ENCODE data around the gene CFAP299.

The CFAP299 gene

DNA sequence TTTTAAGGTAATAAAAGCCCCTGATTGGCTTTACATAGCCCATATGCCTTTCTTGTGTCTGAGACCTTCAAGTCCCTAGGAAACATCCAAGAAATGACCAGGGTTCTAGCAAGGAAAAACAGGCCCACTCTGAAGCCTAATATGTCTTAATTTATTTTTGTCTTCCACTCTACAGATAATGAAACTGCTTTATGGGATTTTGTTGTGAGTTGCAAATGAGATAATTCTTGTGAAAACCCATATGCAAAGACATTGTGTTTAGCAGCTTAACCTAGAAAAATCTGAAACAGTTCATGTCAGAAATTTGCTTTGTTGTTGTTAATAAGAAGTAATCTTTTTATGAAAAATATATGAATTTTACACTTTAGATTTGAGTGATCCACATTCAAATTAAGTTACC, 504.3 kb downstream of the CFAP299 start:
- DNase-seq (ENCODE audit: low read depth), result no peak

DNA sequence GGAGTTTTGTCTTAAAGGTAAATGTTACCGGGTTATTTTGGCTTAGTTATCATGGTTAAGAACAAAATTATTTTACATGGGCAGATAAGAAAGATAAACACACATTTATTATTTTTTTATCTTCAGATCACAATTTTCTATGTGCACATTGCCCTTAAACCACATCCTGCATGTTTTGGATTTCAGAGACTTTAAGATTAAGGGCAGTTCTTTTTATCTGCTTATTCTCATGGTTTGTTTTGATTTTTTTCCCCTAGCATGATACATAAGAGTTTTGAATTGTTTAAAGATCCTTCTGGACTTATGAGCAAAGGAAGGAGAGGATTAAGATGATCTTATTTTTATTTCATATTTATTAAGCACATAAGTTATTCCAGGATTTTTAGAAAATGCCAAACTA, 504.9 kb downstream of the CFAP299 start:
- DNase-seq (ENCODE audit: low read depth), result no peak

DNA sequence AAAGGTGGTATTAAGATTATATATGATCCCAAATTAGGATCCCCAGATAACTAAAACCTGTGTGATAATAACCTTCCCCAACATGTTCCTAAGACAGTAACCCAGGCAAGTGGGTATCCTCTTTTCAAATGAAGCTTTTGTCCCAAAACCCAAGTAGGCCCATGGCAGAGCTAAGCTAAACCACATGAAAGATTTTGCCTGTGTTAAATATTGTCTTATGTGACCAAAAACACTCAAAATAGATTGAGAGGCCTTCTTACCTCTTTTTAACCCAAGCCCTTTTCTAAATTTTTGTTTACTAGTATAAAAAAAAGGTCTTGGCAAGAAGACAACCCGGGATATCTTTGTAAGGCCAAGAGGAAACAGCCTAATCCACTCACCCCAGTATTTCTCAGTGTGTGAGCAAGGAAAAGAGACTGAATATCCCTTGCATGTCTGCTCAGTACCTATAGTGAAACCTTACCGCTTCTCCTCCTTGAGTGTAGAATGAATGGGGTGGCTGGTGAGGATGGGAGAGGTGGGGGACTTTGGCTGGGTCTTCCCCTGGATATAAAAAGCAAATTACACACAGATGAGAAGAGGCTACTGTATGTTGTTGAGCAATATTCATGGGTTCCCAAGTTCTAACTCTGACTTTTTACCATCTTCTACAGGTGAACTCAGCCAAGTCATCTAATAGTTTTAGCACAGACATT, 506.2 kb downstream of the CFAP299 start:
- DNase-seq (ENCODE audit: low read depth), result no peak

DNA sequence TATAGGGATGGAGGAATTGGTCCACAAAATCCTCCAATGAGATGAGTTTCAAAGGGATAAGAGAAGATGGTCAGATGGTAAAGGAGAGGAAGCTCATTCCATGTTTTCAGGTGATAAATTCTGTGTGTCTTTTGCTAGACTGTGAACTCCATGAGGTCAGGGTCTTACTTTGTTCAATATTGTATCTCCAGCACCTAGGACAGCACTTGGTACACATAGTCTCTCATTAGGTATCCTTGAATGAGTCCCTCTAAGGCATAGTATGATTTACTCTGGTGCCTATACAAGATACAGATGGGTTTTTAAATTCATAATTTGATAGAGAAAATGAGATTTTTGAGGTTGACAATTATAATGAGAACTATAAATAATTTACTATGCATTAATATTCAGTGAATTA, 510.7 kb downstream of the CFAP299 start:
- no peak for DNase-seq (ENCODE audit: low read depth)

DNA sequence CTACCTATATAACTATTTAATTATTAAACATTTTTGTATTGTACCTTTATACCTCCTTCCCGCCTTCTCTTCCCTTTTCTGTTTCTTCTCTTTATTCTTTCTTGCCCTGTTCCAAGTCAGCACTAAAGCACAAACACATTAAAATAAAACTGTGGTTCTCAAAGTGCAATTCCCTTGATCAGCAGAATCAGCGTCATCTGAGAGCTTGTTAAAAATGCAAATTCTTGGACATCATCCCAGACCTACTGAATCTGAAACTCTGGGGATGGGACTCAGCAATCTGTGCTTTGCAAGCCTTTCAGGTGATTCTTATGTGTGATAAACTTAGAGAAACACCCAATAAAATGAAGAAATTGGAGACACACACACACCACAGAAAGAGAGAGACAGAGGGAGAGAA, 516.5 kb downstream of the CFAP299 start:
- no peak for DNase-seq (ENCODE audit: low read depth)

DNA sequence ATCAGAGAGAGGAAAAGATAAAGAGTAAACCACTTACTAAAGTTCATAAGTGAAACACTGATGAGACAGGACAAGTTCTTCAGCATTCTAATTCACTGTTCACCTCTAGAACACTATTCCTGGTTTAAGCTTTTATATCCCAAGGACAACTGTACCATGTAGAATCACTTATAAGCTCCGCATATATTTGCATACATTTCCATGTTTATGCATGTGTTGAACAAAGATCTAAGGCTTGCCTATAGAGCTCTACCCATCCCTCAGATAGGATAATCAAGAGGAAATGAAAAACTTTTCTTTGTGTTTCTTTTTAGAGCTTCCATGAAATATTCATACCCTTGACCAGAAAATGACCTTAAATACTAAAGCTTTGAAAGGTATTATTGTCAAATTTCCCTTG, 538.0 kb downstream of the CFAP299 start:
- no peak for DNase-seq (ENCODE audit: low read depth)

DNA sequence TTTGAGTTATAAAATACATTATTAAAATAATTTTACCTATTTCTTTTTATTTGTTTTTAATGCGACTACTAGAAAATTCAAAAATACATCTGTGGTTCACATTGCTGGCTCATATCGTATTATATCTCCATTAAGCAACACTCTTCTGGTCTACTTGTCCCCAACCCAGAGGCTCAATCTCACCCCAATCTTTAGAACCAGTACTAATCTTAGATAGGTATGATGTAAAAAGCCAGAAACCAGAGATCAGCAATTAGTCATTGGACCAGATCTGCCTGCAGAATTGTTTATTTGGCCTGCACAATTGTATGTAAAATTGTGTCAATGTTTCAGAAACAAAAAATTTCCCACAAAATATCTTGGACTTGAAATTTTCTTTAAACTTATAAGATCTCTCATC, 539.4 kb downstream of the CFAP299 start:
- DNase-seq (ENCODE audit: low read depth), result no peak

DNA sequence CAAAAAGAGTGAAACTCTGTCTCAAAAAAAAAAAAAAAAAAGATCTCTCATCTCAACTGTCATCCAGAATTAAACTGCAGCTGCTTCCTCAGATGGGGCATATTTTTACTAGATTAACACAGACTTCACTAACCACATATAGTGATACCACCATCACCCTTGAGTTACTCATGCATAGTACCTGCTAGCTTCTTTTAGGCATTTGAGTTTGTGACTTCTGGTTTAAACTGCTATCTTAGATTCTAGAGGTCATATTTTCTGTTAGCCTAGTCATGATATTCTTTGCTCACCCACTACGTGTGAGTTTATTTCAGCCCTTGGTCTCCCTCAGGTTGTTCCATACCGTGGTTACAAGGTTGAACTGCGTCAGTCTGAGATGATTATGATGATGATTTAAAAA, 540.1 kb downstream of the CFAP299 start:
- DNase-seq (ENCODE audit: low read depth), result no peak

DNA sequence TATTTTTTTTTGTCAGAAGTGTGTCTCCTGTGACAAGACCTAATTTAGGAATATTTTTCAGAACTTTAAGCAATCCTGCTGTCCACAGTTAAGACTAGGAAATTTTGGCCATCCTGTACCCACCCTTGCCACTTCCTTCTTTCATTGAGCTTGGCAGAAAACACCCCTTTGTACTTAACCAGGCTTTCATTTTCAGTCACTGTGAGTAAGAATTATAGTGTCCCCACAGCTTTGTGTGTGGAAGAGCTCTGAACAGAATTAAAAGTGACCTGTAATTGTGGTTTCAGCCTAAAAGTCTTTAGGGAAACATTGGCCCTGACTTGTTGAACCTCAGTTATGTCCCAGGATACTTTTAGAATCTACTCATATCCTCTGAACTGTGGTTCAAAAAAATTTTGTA, 541.3 kb downstream of the CFAP299 start:
- DNase-seq (ENCODE audit: low read depth), result no peak

DNA sequence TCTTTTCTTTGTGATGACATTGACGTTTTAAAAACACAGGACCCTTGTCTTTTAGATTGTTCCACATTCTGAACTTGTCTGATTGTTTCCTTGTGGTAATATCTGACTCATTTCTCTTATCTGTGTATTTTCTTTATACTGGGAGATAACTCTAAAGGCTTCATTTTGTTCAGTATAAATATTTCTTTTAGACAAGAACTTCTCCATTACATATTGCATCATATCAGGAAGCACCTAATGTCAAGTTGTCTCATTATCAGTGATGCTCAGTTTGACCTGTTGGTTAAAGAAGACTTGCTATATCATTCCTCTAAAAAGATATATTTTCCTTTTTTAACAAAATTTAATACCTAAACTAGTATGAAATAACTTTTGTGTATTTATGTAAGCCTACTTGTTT, 542.7 kb downstream of the CFAP299 start:
- DNase-seq (ENCODE audit: low read depth), result no peak

DNA sequence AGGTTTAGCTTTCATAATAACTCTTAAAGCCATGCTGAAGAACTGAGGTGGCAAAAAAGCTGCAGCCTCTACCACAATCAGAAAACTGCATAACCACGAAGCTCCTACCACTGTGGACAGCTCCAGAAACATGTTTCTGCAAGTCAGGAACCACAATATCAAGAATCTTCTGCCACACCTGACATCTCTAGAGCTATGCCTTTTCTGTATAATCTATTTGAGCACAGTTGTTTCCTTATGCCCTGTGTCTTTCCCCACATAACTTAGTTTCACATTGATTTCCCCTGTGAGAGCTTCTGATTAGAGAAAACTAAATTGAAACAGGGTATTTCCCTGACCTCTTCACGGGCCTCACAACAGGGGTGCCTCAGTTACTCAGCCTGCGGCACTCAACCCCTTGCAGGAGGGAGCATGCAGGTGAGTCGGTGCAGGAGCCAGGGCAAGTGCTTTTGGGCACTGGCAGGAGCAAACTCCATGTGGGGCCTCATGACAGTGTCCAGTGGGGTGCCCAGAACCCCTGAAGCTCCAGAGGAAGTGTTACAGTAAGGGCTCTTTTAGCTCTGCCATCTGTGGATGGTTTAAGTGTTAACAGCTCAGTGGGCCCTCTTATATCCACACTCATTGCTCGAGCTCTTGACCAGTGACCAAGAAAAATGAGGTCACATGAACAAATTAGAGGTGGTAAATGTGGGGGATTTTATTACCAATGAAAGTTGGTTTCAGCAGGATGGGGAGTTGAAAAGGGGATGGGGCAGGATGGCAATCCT, 562.2 kb downstream of the CFAP299 start:
- DNase-seq (ENCODE audit: low read depth), result no peak

DNA sequence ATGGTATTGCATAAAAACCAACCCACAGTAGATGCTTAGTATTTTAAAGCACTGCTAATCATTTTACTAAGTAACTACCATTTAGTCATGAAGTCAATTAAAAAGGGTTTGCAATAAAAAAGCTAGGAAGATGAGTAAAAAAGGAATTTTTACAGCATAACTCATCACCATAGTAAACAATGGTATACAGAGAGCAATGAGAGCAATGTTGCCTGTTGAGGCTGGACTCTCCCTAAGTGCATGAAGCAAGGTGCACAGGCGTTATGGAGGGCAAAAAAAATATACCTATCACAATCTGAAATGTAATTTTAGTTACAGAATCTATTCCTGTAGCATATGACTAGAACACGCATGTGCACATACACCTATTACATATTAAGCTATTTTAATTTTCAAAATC, 565.4 kb downstream of the CFAP299 start:
- no peak for DNase-seq (ENCODE audit: low read depth)

DNA sequence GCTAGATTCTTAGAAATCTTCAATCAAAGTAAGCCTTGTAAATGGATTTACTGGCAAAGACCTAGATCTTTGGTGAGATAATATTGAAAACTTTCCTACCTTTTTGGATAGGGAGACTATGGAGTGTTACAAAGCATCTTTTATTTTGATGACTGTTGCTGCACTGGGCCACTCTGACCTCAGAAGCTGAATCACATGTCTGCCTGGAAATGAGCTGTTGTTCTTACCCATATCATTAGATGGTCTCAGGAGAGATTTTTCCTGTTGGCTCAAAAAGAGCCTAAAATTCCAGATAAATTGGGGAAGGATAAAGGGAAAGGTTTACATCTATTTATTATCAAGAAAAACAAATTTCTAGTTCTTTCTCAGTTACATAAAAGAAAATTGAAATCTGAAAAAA, 567.5 kb downstream of the CFAP299 start:
- DNase-seq (ENCODE audit: low read depth), result no peak

DNA sequence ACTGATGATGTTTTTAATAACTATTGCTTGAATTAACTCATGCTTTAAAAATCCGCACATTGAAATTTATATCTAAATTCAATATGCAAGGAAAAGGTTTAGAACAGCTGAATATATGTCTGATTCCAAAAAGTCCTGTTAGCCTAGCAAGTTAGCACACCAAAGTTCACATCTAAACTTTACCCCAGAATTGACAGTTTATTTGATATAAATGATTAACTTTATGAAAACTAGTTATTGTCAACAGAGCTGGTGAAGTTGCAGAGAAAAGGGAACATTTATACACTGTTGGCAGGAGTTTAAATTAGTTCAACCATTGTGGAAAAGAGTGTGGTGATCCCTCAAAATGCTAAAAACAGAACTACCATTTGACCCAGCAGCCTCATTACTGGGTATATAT, 574.4 kb downstream of the CFAP299 start:
- no peak for DNase-seq (ENCODE audit: low read depth)

DNA sequence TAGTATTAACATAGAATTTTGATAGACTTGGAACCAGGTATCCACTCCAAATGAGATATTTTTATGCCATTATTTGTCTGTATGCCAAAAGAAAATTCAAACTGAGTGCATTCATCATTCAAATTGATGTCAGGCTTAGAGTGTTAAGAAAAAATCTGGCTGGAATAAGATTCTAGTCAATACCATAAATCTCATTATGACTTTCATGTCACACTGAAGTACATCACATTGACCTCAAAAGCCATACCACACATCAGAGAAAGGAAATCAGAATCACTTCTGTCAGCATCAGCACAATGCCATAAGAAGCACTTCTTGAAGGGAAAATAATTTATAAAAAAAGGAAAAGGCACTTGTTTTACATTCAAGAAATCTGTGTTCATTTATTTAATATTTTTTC, 575.9 kb downstream of the CFAP299 start:
- DNase-seq (ENCODE audit: low read depth), result no peak

DNA sequence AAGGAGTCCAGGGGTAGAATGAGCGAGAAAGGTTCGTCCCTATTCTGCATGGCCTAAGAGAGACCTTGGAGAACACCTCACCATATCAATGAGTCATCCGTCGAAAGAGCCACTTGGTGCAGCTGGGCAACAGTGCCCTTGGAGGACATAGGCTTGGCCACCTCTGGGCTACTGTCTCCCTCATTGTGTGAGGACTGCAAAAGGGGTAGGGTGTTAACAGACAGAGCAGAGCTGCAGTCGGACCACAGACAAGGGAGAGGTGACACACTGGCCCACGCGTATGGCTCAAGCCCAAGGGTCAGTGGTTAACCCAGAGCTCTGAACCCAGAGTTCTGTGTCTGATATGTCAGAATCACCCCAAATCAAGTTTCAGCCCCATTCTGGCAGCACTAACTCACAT, 576.8 kb downstream of the CFAP299 start:
- DNase-seq (ENCODE audit: low read depth), result no peak

DNA sequence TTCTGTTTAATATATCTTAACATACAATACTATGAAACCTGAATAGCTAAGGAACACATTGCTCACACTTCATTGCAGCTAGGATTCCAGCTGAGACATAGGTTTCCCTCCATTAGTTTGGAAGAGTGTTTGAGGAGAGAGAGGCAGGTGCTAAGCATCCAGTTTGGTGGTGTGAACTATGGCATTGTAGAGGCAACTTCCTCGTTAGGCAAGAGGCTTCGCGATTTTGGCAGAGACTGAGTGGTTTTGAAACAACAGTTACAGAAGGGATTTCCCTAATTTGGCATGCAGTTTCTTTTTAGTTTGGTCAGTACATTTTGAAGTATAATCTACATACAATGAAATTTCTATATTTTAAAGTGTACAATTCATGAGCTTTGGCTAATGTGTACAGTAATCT, 577.9 kb downstream of the CFAP299 start:
- DNase-seq (ENCODE audit: low read depth), result no peak

DNA sequence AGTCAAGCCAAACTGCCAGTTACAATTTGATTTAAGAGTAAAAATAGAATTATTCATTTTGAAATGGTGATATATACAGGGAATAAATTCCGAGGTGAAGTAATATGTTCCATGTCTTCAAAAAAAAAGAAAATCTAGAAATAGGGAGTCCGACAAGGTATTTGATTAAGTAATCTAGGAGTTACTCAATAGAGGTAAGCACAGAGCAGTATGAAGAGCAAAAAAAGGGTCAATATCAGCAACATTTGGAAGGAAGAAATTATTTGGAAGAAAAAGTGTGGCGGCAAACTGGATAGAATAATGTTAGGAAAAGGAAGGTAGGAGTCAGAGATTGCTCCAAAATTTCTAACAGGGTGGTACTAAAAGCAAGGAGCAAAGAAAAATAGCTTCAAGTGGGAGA, 581.2 kb downstream of the CFAP299 start:
- no peak for DNase-seq (ENCODE audit: low read depth)

DNA sequence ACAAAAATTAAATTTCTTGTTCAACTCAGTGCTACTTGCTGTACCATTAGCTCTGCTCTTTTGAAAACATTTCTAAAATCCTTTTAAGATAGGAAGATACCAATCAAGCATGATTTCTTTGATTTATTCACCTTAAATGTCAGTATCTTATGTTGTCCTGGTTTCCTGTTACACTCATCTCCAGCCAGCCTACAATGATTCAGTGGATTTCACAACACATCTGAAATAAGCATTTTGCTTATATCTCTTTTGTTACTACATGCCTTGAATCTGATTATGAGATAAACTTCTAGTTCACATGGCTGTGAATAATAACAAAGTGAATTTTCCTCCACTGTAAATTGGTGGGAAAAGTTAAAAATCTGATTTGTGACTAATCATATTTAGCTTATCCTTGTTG, 582.5 kb downstream of the CFAP299 start:
- DNase-seq (ENCODE audit: low read depth), result no peak

DNA sequence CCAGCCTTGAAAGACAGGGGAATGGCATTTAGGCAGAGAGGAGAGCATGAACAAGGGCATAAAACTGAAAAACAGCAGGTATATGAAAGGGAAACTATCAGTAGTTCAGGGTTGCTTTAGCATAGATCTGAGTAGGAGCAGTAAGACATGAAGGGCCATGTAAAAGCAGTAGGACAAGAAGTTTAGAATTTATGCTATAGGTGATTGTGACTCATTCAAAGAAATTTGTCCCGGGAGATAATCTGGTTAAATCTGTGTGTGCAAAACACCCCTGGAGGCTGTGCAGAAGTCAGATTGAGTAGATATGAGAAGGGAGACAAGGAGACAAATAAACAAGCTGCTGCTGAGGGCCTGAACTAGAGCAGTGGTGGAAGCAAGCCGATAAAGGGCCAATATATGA, 585.9 kb downstream of the CFAP299 start:
- DNase-seq (ENCODE audit: low read depth), result no peak

DNA sequence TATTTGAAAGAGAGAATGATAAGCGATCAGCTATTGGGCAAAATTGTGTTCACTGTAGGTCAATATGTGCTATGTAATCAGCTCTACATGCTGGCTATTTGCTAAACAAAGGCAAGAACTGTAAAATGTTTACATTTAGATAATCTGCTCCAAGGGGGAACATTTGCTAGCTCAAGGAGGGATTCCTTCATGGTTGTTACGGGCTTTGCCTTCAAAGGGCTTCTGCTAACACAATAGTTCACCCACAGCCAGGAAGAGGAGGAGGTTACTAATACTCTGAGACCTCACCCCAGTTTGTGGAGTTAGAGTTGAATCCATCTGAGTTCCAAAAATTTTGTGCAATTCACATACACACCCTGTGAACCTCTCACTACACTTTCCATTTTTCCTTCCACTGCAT, 587.4 kb downstream of the CFAP299 start:
- DNase-seq (ENCODE audit: low read depth), result no peak

DNA sequence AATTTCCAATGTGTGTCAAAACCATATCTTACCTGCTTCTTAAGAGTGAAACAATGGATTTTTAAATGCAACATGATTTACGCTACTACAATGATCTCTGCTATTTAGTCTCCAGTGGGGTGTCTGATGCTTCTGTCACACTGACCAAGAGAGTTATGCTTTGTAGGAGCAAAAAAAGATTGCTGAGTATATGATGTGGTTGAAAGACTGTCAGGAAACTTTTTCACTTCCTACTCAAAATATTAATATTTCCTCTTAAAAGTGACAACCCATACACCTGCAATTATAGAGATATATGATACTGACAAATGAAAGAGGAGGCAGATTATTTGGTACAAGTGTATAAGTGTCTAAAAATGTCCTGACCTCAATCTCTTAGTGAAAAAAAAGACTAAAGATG, 589.8 kb downstream of the CFAP299 start:
- DNase-seq (ENCODE audit: low read depth), result no peak

DNA sequence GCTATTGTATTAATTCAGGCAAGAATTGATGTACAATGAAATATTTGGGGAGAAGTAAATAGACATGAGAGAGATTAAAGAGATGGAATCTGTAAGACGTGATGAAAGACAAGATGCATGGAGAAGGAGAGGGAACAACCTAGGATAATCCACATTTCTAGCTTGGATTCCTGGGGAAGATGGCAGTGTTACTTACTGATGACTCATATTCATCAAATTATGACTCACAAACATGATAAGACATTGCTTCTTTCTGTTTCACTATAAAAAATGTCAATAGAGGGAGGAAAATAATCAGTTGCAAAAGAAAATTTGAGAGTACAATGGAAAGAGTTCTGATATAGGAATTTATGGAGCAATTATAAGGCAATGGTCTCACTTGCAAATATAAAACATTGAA, 590.9 kb downstream of the CFAP299 start:
- no peak for DNase-seq (ENCODE audit: low read depth)

DNA sequence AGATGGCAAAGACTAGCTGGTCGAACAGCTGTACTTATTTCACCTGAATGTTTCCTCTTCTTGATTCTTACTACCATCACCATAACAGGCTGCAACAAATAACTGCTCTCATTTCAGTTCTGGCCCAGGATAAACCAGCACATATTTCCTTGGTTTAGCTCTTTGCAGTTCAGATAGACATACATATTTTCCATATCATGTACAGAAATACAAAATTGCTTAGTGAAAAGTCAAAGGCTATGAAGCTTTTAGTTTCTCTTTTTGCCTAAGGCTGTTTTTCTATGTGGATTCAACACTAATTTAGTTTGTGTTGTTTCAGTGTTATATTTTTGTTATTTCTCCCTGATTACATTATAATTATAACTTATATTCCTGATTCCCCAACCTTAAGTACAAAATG, 591.4 kb downstream of the CFAP299 start:
- no peak for DNase-seq (ENCODE audit: low read depth)

Data from fibroblast of the conjunctiva (primary cell).